ENCODE measurements around the gene LRRC7. TPM values are rescaled to one million over a fixed set of nuclear protein-coding genes. Genes with fewer than 3 reads are reported as not detected.

The LRRC7 gene
- total RNA-seq, 1 experiment from 2014 or later = not detected

DNA sequence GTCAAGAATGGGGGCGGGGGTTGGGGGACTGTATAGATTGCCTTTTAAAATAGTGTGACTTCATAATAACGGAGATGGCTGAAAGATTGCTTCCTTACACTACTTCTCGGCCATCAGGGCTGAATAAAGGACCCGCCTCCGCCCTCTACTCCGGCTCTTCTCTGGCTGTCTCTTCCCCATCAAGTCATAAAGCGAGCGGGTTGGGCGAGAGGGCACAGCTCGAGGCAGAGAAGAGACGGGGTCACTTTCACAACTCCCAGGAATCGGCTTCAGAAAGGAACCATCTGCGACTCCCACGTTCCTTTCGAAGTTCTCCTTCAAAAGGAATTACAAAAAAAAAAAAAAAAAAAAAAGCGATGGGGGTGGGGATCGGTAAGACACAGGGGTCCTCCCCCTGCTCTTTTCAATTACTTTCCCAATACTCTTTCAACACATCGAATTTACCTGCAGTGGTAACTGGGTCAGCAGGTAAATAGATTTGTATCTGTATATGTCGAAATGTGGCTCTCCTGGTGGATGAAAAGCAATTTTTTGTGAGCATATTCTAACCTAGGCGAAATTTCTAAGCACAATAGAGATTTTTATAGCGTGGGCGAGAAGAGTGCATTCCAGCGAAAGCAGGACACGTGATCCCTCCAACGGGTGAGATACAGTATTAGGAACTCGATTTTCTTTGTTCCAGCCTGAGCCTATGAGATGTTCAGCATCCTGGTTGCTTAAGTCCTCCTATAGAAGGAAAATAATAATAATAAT, 2.0 kb downstream of the LRRC7 start:
- Histone ChIP-seq H3K9ac (ENCODE audit: low read length) (no peak overlapping the region), H3K4me3 (ENCODE audit: low read length) (no peak overlapping the region), H3K27ac (ENCODE audit: low read length) (no peak overlapping the region), H3K4me1 (ENCODE audit: low read length) (no peaks in the 10 kb centered on the region), H3K36me3 (ENCODE audit: insufficient read depth, low read length) (no peaks in the 10 kb centered on the region), H3K9me2 (replicated peaks; ENCODE audit: insufficient read depth, low read length) (no peaks in the 10 kb centered on the region), H2AFZ (ENCODE audit: low read length) (no peak overlapping the region), H3K27me3 (ENCODE audit: low read length) (no peaks in the 10 kb centered on the region), H3K4me2 (ENCODE audit: low read depth, low read length, poor library complexity, severe bottlenecking) (no peak overlapping the region), H3K79me2 (ENCODE audit: low read length) (no peaks in the 10 kb centered on the region), H4K20me1 (ENCODE audit: insufficient read depth, low read depth, low read length) (no peaks in the 10 kb centered on the region), H3K9me3 (ENCODE audit: low read length) (no peaks in the 10 kb centered on the region)
- no peak for DNase-seq

DNA sequence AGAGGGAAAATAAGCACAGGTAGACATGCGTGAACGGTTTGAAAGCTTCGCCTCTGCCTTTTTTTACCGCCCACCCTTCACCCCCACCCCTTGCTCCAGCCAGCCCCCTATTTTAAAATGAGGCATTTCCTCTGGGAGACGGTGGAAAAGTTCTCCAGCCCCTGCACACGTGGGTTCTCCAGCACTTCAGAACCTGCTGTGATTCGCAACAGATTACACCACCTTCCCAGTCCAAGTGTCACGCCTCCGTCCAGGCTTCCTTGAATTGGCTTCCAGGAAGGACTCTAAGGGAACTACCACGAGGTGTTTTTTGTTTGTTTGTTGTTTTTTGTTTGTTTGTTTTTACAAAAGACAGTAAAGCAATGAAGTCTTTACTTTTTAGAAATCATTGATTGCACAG, 2.6 kb downstream of the LRRC7 start:
- no peaks in the 10 kb centered on the region for H3K36me3 ChIP-seq (ENCODE audit: insufficient read depth, low read length)
- no peaks in the 10 kb centered on the region for H3K79me2 ChIP-seq (ENCODE audit: low read length)
- DNase-seq = no peak
- H3K4me2 ChIP-seq (ENCODE audit: low read depth, low read length, poor library complexity, severe bottlenecking) = no peak overlapping the region
- no peak overlapping the region for H3K27ac ChIP-seq (ENCODE audit: low read length)
- no peaks in the 10 kb centered on the region for H4K20me1 ChIP-seq (ENCODE audit: insufficient read depth, low read depth, low read length)
- H3K27me3 ChIP-seq (ENCODE audit: low read length) = no peaks in the 10 kb centered on the region
- H3K4me1 ChIP-seq (ENCODE audit: low read length) = no peaks in the 10 kb centered on the region
- no peaks in the 10 kb centered on the region for H3K9me3 ChIP-seq (ENCODE audit: low read length)
- H3K9me2 ChIP-seq (replicated peaks; ENCODE audit: insufficient read depth, low read length) = no peaks in the 10 kb centered on the region
- no peak overlapping the region for H3K4me3 ChIP-seq (ENCODE audit: low read length)
- no peak overlapping the region for H3K9ac ChIP-seq (ENCODE audit: low read length)
- no peak overlapping the region for H2AFZ ChIP-seq (ENCODE audit: low read length)

DNA sequence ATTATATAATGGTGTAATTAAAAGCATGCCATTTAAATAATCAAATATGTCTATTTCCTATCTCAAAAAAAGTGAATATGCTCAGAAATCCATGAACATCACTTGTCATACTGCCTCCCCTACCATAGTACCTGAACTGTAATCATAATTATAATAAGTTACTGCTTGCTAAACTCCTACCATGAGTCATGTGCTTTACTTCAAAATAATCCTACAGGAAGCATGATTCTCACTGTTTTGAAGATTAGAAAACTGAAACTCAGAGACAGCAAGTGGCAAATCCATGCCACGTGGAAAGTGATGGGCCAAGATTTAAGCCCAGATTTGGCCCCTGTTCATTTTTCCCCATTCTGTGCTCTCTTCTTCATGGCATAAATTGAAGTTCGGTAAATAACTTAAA, 5.2 kb downstream of the LRRC7 start:
- H3K9ac ChIP-seq (ENCODE audit: low read length) = no peak overlapping the region
- H3K4me3 ChIP-seq (ENCODE audit: low read length) = no peak overlapping the region
- H3K36me3 ChIP-seq (ENCODE audit: insufficient read depth, low read length) = no peaks in the 10 kb centered on the region
- no peaks in the 10 kb centered on the region for H3K9me2 ChIP-seq (replicated peaks; ENCODE audit: insufficient read depth, low read length)
- no peak overlapping the region for H2AFZ ChIP-seq (ENCODE audit: low read length)
- no peaks in the 10 kb centered on the region for H3K79me2 ChIP-seq (ENCODE audit: low read length)
- H3K4me2 ChIP-seq (ENCODE audit: low read depth, low read length, poor library complexity, severe bottlenecking) = no peak overlapping the region
- no peaks in the 10 kb centered on the region for H4K20me1 ChIP-seq (ENCODE audit: insufficient read depth, low read depth, low read length)
- no peak overlapping the region for H3K27ac ChIP-seq (ENCODE audit: low read length)
- DNase-seq = no peak
- H3K4me1 ChIP-seq (ENCODE audit: low read length) = no peaks in the 10 kb centered on the region
- H3K9me3 ChIP-seq (ENCODE audit: low read length) = no peaks in the 10 kb centered on the region
- H3K27me3 ChIP-seq (ENCODE audit: low read length) = no peaks in the 10 kb centered on the region

DNA sequence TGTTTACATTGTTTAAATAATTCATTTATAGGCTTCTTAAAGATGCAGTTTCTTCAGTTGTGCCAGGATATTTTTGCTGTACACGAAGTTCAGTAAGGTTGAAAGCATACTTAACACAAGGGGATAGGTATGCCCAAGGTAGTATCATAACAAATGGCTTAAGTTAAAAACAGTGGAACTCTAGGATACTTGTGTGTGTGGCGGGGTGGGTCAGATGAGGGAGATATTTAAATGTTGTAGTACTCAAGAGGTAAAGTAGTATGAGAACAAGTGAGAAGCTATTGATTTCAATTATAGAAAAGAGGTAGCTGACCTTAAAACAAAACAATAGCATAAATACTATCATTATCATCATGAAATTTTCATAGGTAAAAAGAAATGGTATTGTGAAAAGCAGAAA, 6.2 kb downstream of the LRRC7 start:
- Histone ChIP-seq H3K4me2 (ENCODE audit: low read depth, low read length, poor library complexity, severe bottlenecking) (no peak overlapping the region), H3K9me2 (replicated peaks; ENCODE audit: insufficient read depth, low read length) (no peaks in the 10 kb centered on the region), H3K9me3 (ENCODE audit: low read length) (no peaks in the 10 kb centered on the region), H3K27ac (ENCODE audit: low read length) (no peak overlapping the region), H3K36me3 (ENCODE audit: insufficient read depth, low read length) (no peaks in the 10 kb centered on the region), H3K4me3 (ENCODE audit: low read length) (no peak overlapping the region), H3K4me1 (ENCODE audit: low read length) (no peaks in the 10 kb centered on the region), H3K9ac (ENCODE audit: low read length) (no peak overlapping the region), H4K20me1 (ENCODE audit: insufficient read depth, low read depth, low read length) (no peaks in the 10 kb centered on the region), H3K79me2 (ENCODE audit: low read length) (no peaks in the 10 kb centered on the region), H2AFZ (ENCODE audit: low read length) (no peak overlapping the region), H3K27me3 (ENCODE audit: low read length) (no peaks in the 10 kb centered on the region)
- DNase-seq = no peak

DNA sequence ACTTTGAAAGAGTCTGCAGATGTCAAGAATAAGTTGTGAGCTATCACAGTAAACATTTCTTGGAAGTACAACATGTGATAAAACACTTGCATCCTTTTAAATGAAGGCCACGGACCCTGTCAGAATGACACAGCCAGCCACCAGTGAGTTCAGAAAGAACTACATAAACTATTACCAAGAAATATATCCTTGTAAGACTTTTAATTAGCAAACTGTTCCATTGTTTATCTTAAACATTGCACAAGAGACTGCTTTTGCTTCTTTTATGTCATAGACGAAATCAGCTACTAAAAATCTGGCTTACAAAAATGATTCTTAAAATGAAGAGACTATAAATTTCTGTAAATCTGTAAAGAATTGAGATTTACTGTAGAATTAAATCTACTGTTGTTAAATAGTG, 17.9 kb downstream of the LRRC7 start:
- no peak overlapping the region for H3K27ac ChIP-seq (ENCODE audit: low read length)

DNA sequence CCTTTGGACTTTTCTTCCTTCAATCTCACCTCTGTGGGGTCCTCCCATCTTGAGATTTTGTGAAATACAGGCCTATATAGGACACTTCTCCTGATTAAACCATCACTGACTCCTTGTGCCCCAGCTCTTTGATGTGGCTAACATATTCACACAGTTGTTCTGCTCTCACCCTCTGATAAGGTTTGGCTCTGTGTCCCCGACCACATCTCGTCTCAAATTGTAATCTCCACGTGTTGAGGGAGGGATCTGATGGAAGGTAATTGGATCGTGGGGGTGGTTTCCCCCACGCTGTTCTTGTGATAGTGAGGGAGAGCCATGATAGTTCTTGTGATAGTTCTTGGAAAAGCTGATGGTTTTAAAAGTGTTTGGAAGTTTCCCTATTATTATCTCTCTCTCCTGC, 19.7 kb downstream of the LRRC7 start:
- no peaks in the 10 kb centered on the region for H3K79me2 ChIP-seq (ENCODE audit: low read length)

More for the DNA sequence above, 17.9 kb downstream of the LRRC7 start:
- Histone ChIP-seq H2AFZ (ENCODE audit: low read length) (no peak overlapping the region), H3K4me3 (ENCODE audit: low read length) (no peak overlapping the region), H3K9me3 (ENCODE audit: low read length) (no peaks in the 10 kb centered on the region; the same call in 1 of the 2 replicates), H3K9me2 (replicated peaks; ENCODE audit: insufficient read depth, low read length) (no peaks in the 10 kb centered on the region), H4K20me1 (ENCODE audit: insufficient read depth, low read depth, low read length) (no peaks in the 10 kb centered on the region), H3K4me2 (ENCODE audit: low read depth, low read length, poor library complexity, severe bottlenecking) (no peak overlapping the region), H3K4me1 (ENCODE audit: low read length) (no peaks in the 10 kb centered on the region), H3K27me3 (ENCODE audit: low read length) (no peaks in the 10 kb centered on the region), H3K36me3 (ENCODE audit: insufficient read depth, low read length) (no peaks in the 10 kb centered on the region), H3K79me2 (ENCODE audit: low read length) (no peaks in the 10 kb centered on the region), H3K9ac (ENCODE audit: low read length) (no peak overlapping the region)
- DNase-seq = no peak

DNA sequence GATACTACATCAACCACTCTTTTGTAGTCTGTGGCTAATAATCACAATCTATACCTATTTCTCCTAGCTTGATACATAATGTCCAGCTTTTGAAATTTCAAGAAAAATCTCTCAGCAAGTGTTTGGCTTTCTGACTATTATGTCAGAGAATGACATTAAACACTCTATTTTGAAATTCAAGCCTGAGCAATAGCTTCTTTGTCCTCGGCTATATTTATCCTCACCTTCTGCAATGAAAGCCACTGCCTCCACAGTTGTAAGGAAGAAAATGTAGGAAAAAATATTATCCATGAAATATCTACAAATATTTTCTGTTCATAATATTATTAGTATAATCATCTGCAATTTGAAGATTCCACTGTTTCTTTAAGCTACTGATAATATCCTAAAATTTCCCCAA, 22.1 kb downstream of the LRRC7 start:
- no peak overlapping the region for H3K9ac ChIP-seq (ENCODE audit: low read length)
- no peaks in the 10 kb centered on the region for H3K79me2 ChIP-seq (ENCODE audit: low read length)
- H4K20me1 ChIP-seq (ENCODE audit: insufficient read depth, low read depth, low read length) = no peaks in the 10 kb centered on the region
- H3K36me3 ChIP-seq (ENCODE audit: insufficient read depth, low read length) = no peaks in the 10 kb centered on the region
- H3K4me3 ChIP-seq (ENCODE audit: low read length) = no peak overlapping the region
- no peak for DNase-seq
- H3K27me3 ChIP-seq (ENCODE audit: low read length) = peaks cover 3% of the 10 kb centered on the region; the same call in 1 of the 2 replicates
- H3K27ac ChIP-seq (ENCODE audit: low read length) = no peak overlapping the region
- no peak overlapping the region for H2AFZ ChIP-seq (ENCODE audit: low read length)
- H3K9me2 ChIP-seq (replicated peaks; ENCODE audit: insufficient read depth, low read length) = no peaks in the 10 kb centered on the region; the same call in 1 of the 2 replicates
- H3K9me3 ChIP-seq (ENCODE audit: low read length) = peaks cover 2% of the 10 kb centered on the region; the same call in 1 of the 2 replicates
- H3K4me2 ChIP-seq (ENCODE audit: low read depth, low read length, poor library complexity, severe bottlenecking) = no peak overlapping the region
- no peaks in the 10 kb centered on the region for H3K4me1 ChIP-seq (ENCODE audit: low read length)

More for the DNA sequence above, 19.7 kb downstream of the LRRC7 start:
- no peak overlapping the region for H3K27ac ChIP-seq (ENCODE audit: low read length)
- no peaks in the 10 kb centered on the region for H3K9me2 ChIP-seq (replicated peaks; ENCODE audit: insufficient read depth, low read length)
- no peaks in the 10 kb centered on the region for H3K27me3 ChIP-seq (ENCODE audit: low read length)
- no peaks in the 10 kb centered on the region for H3K4me1 ChIP-seq (ENCODE audit: low read length)
- H3K9ac ChIP-seq (ENCODE audit: low read length) = no peak overlapping the region
- no peaks in the 10 kb centered on the region; the same call in 1 of the 2 replicates for H3K9me3 ChIP-seq (ENCODE audit: low read length)
- H3K4me2 ChIP-seq (ENCODE audit: low read depth, low read length, poor library complexity, severe bottlenecking) = no peak overlapping the region
- H4K20me1 ChIP-seq (ENCODE audit: insufficient read depth, low read depth, low read length) = no peaks in the 10 kb centered on the region
- H3K36me3 ChIP-seq (ENCODE audit: insufficient read depth, low read length) = no peaks in the 10 kb centered on the region
- no peak overlapping the region for H2AFZ ChIP-seq (ENCODE audit: low read length)
- H3K4me3 ChIP-seq (ENCODE audit: low read length) = no peak overlapping the region
- no peak for DNase-seq

DNA sequence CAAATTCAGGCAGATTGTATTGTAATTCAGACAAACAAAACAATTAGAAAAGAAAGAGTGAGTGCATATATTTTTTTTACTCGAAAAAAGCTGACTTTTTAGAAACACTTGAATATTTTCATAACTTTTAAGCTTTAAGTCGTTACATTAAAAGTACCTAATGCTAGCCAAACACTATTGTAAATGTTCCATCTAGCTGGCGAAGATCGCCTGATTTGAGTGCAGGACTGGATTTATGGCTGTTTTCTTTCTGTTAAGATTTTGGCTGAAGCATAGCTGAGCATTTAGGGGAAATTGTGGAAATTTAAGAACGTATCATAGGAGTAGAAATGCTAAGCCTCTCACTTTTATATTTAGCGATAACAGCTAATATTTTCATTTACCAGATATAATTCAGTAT, 24.6 kb downstream of the LRRC7 start:
- H2AFZ ChIP-seq (ENCODE audit: low read length) = no peak overlapping the region

More for the DNA sequence above, 24.6 kb downstream of the LRRC7 start:
- no peaks in the 10 kb centered on the region for H3K4me1 ChIP-seq (ENCODE audit: low read length)
- no peak overlapping the region for H3K4me3 ChIP-seq (ENCODE audit: low read length)
- peaks cover 3% of the 10 kb centered on the region; the same call in 1 of the 2 replicates for H3K27me3 ChIP-seq (ENCODE audit: low read length)
- no peak overlapping the region for H3K27ac ChIP-seq (ENCODE audit: low read length)
- no peaks in the 10 kb centered on the region; the same call in 1 of the 2 replicates for H3K9me2 ChIP-seq (replicated peaks; ENCODE audit: insufficient read depth, low read length)
- no peaks in the 10 kb centered on the region for H4K20me1 ChIP-seq (ENCODE audit: insufficient read depth, low read depth, low read length)
- no peak overlapping the region for H3K9ac ChIP-seq (ENCODE audit: low read length)
- H3K4me2 ChIP-seq (ENCODE audit: low read depth, low read length, poor library complexity, severe bottlenecking) = no peak overlapping the region
- no peaks in the 10 kb centered on the region for H3K79me2 ChIP-seq (ENCODE audit: low read length)
- peaks cover 2% of the 10 kb centered on the region; the same call in 1 of the 2 replicates for H3K9me3 ChIP-seq (ENCODE audit: low read length)
- no peak for DNase-seq
- no peaks in the 10 kb centered on the region for H3K36me3 ChIP-seq (ENCODE audit: insufficient read depth, low read length)

All from Karpas-422 (cell line).